ENCODE data around the gene TMCO4.
"Not testable (repeated sequence)": the region's sequence is repeated elsewhere in the genome, so short reads cannot be mapped to it uniquely, and the experiment has no call there.

The TMCO4 gene

DNA sequence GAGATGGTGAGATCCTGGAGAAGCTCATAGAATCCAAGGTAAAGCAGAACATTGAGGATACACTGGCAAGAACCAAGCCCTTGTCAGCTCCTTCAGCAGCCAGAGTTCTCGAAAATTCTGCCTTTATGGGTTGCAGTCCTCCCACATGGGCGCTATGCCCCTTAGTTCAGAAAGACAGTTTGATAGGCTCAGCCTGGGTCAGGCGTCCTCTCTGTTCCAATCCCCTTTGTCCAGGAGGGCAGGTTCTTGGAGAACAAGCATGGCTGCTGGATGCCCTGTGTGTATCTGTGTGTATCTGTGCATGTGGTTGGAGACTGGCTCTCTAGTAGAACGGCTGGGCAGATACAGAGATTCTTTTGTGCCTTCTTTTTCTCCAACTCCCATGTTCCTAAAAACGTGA is 163.7 kb downstream of the TMCO4 start:
- DNase-seq (ENCODE audit: low spot score) = no peak

DNA sequence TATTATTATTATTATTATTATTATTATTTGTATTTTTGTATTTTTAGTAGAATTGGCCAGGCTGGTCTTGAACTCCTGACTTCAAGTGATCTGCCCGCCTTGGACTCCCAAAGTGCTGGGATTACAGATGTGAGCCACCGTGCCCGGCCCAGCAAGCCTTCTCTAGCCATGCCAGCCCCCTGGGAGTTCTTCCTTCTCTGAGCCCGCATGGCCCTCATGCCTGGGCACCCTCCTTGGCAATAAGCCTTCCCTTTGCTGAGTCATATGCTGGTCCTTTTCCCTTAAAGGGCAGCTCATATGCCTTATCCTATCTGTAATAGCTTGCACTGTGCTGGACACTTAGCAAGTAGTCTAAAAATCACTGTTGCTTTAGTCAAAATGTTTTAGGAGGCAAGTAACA is 164.1 kb downstream of the TMCO4 start:
- DNase-seq (ENCODE audit: low spot score) = no peak

DNA sequence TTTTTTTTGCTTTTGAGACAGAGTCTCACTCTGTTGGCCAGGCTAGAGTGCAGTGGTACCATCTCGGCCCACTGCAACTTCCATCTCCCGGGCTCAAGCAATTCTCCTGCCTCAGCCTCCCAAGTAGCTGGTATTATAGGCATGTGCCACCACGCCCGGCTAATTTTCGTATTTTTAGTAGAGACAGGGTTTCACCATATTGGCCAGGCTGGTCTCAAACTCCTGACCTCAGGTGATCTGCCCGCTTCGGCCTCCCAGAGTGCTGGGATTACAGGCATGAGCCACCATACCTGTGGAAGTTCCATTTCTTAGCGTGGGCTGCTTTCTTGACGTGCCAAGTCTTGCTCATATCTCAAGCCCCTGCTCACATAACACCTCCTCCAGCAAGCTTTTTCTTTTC is 164.7 kb downstream of the TMCO4 start:
- not testable (repeated sequence) for DNase-seq (ENCODE audit: low spot score)

GRCh38 chr1:19633106-19633505 is 166.6 kb downstream of the TMCO4 start:
- DNase-seq (ENCODE audit: low spot score) = no peak

Measured in Ammon's horn (tissue), 1 donor.